Measurements from ENCODE around the gene RCC2. TPM values are rescaled to one million over a fixed set of nuclear protein-coding genes. Genes with fewer than 3 reads are reported as not detected.

Gene RCC2
- polyA plus RNA-seq, 1 of the 3 experiments (the other 2 are of a cell fraction) = 53.8 TPM

DNA sequence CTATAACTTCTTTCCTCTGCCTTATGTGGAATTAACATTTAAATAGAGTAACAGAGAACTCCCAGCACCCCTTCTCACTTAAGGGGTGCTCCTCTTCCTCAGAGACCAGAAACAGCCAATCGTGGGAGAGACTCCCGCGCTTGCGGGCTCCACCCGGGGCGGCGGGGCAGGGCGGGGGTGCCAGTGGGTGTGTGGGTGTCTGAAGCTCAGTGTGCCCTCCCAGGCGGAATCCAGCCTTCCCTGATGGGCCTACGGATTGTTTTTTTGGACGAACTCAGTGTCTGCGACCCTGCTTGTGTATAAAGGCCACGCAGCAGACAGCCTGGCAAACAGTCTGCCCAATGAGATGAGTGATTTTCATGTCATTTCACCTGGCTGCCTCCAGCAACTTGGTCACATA, 6.2 kb downstream of the RCC2 start:
- H3K9me2 ChIP-seq = no peaks in the 10 kb centered on the region
- CTCF ChIA-PET = no interaction called here
- peaks cover 30 to 48% of the 10 kb centered on the region in 2 experiments for H3K36me3 ChIP-seq (replicated peaks in 1 of 2; ENCODE audit: control insufficient read depth in 1 of 2, insufficient read depth in 2 of 2, low read length in 1 of 2)
- H3K4me2 ChIP-seq = no peak overlapping the region
- H3K4me3 ChIP-seq (ENCODE audit: low read depth in 2 of 2, low read length in 1 of 2) = no peak overlapping the region
- H3K9ac ChIP-seq = no peak overlapping the region
- 96% methylated on average over 13 of the region's 13 CpGs for WGBS (ENCODE audit: low lambda C conversion rate)
- H3K4me1 ChIP-seq (ENCODE audit: control insufficient read depth in 1 of 2, insufficient read depth in 2 of 2, low read depth in 1 of 2, low read length in 1 of 2) = peaks cover 11 to 17% of the 10 kb centered on the region in 2 experiments; a peak in 3 of 4 replicates
- H3K9me3 ChIP-seq = no peaks in the 10 kb centered on the region
- no peak overlapping the region for H2AFZ ChIP-seq (ENCODE audit: low read depth)
- no peaks in the 10 kb centered on the region for H3K27me3 ChIP-seq (ENCODE audit: insufficient read depth)
- peaks cover 3% of the 10 kb centered on the region for H3F3A ChIP-seq (replicated peaks; ENCODE audit: insufficient read depth)
- TF ChIP-seq CHD2 (IDR thresholded peaks at IDR 0.05; ENCODE audit: low read length, partially characterized antibody) (no peak), GATA2 (CRISPR knock-in tag; IDR thresholded peaks at IDR 0.05) (no peak), EP300 (IDR thresholded peaks at IDR 0.05; ENCODE audit: borderline replicate concordance in 1 of 2, low read depth in 1 of 2, low read length in 1 of 2) (no peak), TAF1 (IDR thresholded peaks at IDR 0.05; ENCODE audit: borderline replicate concordance, low read depth, low read length) (no peak), ELF1 (IDR thresholded peaks at IDR 0.05) (no peak), TCF12 (IDR thresholded peaks at IDR 0.05) (no peak), FOXJ3 (CRISPR knock-in tag; IDR thresholded peaks at IDR 0.05) (no peak), POLR2AphosphoS5 (IDR thresholded peaks at IDR 0.05; ENCODE audit: low read depth, low read length) (no peak), TEAD4 (IDR thresholded peaks at IDR 0.05; ENCODE audit: borderline replicate concordance, insufficient read depth) (no peak), NRF1 (IDR thresholded peaks at IDR 0.05; ENCODE audit: low read depth, low read length) (no peak), MEF2A (IDR thresholded peaks at IDR 0.05; ENCODE audit: borderline replicate concordance, low read depth) (no peak)
- POLR2A ChIA-PET = interaction anchor here (1.1 kb wide), 1 partner anchor 21 kb away, joined by 3 read pairs; no protein-coding TSS in a partner anchor
- peaks cover 93% of the 10 kb centered on the region for H3K79me2 ChIP-seq (ENCODE audit: insufficient read depth)
- DNase-seq = no peak
- no peak overlapping the region for H3K27ac ChIP-seq (ENCODE audit: low read depth in 2 of 2, low read length in 1 of 2)
- peaks cover 82% of the 10 kb centered on the region for H4K20me1 ChIP-seq (ENCODE audit: insufficient read depth)

DNA sequence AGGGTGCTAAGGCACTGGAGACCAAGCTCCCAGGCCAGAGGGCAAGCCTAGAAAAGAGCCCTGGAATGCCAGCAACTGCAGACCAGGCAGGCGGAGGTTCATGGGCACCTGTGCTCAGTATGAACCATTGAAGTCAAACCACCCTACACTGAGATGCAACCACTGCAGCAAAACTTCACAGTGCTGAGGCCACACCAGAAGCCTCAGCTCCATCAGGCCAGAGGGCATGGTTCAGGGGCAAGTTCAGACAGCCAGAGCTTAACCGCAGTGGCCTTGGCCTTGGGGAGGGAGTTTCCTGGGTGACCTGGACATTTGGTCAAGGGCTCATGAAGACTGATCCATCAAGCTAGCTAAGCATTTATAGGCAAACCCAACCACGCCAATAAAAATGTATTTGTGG, 7.1 kb downstream of the RCC2 start:
- Histone ChIP-seq H3K36me3 (replicated peaks in 1 of 2; ENCODE audit: control insufficient read depth in 1 of 2, insufficient read depth in 2 of 2, low read length in 1 of 2) (peaks cover 38 to 56% of the 10 kb centered on the region in 2 experiments), H3K4me2 (no peak overlapping the region), H3K9me2 (no peaks in the 10 kb centered on the region), H3K27ac (ENCODE audit: low read depth in 2 of 2, low read length in 1 of 2) (no peak overlapping the region), H2AFZ (ENCODE audit: low read depth) (no peak overlapping the region), H3K4me3 (ENCODE audit: low read depth in 2 of 2, low read length in 1 of 2) (no peak overlapping the region), H3K27me3 (ENCODE audit: insufficient read depth) (no peaks in the 10 kb centered on the region), H3K9ac (no peak overlapping the region), H3K9me3 (no peaks in the 10 kb centered on the region), H4K20me1 (ENCODE audit: insufficient read depth) (peaks cover 85% of the 10 kb centered on the region), H3K4me1 (ENCODE audit: control insufficient read depth in 1 of 2, insufficient read depth in 2 of 2, low read depth in 1 of 2, low read length in 1 of 2) (peaks cover 11 to 17% of the 10 kb centered on the region in 2 experiments; a peak in 3 of 4 replicates), H3K79me2 (ENCODE audit: insufficient read depth) (peaks cover 99% of the 10 kb centered on the region), H3F3A (replicated peaks; ENCODE audit: insufficient read depth) (peaks cover 3% of the 10 kb centered on the region)
- DNase-seq = no peak
- 100% methylated on average over 2 of the region's 3 CpGs for WGBS (ENCODE audit: low lambda C conversion rate)
- ChIA-PET CTCF (interaction anchor here (1.0 kb wide), 1 partner anchor 57 kb away, joined by 3 read pairs; no protein-coding TSS in a partner anchor), POLR2A (no interaction called here)
- TF ChIP-seq MEF2A (IDR thresholded peaks at IDR 0.05; ENCODE audit: borderline replicate concordance, low read depth) = no peak
- TF ChIP-seq TEAD4 (IDR thresholded peaks at IDR 0.05; ENCODE audit: borderline replicate concordance, insufficient read depth) = no peak
- TF ChIP-seq TCF12 (IDR thresholded peaks at IDR 0.05) = no peak
- TF ChIP-seq, protein P1, sequence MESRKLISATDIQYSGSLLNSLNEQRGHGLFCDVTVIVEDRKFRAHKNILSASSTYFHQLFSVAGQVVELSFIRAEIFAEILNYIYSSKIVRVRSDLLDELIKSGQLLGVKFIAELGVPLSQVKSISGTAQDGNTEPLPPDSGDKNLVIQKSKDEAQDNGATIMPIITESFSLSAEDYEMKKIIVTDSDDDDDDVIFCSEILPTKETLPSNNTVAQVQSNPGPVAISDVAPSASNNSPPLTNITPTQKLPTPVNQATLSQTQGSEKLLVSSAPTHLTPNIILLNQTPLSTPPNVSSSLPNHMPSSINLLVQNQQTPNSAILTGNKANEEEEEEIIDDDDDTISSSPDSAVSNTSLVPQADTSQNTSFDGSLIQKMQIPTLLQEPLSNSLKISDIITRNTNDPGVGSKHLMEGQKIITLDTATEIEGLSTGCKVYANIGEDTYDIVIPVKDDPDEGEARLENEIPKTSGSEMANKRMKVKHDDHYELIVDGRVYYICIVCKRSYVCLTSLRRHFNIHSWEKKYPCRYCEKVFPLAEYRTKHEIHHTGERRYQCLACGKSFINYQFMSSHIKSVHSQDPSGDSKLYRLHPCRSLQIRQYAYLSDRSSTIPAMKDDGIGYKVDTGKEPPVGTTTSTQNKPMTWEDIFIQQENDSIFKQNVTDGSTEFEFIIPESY (IDR thresholded peaks at IDR 0.05; ENCODE audit: borderline replicate concordance, low read depth) = no peak
- TF ChIP-seq, protein P2, sequence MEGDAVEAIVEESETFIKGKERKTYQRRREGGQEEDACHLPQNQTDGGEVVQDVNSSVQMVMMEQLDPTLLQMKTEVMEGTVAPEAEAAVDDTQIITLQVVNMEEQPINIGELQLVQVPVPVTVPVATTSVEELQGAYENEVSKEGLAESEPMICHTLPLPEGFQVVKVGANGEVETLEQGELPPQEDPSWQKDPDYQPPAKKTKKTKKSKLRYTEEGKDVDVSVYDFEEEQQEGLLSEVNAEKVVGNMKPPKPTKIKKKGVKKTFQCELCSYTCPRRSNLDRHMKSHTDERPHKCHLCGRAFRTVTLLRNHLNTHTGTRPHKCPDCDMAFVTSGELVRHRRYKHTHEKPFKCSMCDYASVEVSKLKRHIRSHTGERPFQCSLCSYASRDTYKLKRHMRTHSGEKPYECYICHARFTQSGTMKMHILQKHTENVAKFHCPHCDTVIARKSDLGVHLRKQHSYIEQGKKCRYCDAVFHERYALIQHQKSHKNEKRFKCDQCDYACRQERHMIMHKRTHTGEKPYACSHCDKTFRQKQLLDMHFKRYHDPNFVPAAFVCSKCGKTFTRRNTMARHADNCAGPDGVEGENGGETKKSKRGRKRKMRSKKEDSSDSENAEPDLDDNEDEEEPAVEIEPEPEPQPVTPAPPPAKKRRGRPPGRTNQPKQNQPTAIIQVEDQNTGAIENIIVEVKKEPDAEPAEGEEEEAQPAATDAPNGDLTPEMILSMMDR (IDR thresholded peaks at IDR 0.05) = no peak
- no peak for TF ChIP-seq FOXJ3 (CRISPR knock-in tag; IDR thresholded peaks at IDR 0.05)
- no peak for TF ChIP-seq RFX5 (IDR thresholded peaks at IDR 0.05; ENCODE audit: low read length)
- TF ChIP-seq POLR2AphosphoS5 (IDR thresholded peaks at IDR 0.05; ENCODE audit: low read depth, low read length) = no peak
- no peak for TF ChIP-seq EP300 (IDR thresholded peaks at IDR 0.05; ENCODE audit: borderline replicate concordance in 1 of 2, low read depth in 1 of 2, low read length in 1 of 2)
- TF ChIP-seq CHD2 (IDR thresholded peaks at IDR 0.05; ENCODE audit: low read length, partially characterized antibody) = no peak
- TF ChIP-seq, protein P3, sequence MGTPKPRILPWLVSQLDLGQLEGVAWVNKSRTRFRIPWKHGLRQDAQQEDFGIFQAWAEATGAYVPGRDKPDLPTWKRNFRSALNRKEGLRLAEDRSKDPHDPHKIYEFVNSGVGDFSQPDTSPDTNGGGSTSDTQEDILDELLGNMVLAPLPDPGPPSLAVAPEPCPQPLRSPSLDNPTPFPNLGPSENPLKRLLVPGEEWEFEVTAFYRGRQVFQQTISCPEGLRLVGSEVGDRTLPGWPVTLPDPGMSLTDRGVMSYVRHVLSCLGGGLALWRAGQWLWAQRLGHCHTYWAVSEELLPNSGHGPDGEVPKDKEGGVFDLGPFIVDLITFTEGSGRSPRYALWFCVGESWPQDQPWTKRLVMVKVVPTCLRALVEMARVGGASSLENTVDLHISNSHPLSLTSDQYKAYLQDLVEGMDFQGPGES (IDR thresholded peaks at IDR 0.05; ENCODE audit: low read depth, low read length) = no peak
- no peak for TF ChIP-seq FOXM1 (IDR thresholded peaks at IDR 0.05; ENCODE audit: low read depth)
- TF ChIP-seq SIN3A (IDR thresholded peaks at IDR 0.05; ENCODE audit: borderline replicate concordance, low read depth, low read length) = no peak
- TF ChIP-seq, protein P4, sequence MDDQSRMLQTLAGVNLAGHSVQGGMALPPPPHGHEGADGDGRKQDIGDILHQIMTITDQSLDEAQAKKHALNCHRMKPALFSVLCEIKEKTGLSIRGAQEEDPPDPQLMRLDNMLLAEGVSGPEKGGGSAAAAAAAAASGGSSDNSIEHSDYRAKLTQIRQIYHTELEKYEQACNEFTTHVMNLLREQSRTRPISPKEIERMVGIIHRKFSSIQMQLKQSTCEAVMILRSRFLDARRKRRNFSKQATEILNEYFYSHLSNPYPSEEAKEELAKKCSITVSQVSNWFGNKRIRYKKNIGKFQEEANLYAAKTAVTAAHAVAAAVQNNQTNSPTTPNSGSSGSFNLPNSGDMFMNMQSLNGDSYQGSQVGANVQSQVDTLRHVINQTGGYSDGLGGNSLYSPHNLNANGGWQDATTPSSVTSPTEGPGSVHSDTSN (IDR thresholded peaks at IDR 0.05) = no peak
